T-helper 2 cell treated with Interferon-gamma antibody and Interleukin-4, amounts not matched to agents 100 ng/mL and 5 ng/mL, for 36 hours (primary cell): ENCODE data around the gene GRHL3. TPM values are rescaled to one million over a fixed set of nuclear protein-coding genes. Genes with fewer than 3 reads are reported as not detected.

Experiments used
- intact Hi-C: fragments of 100-400 bp; cut with micrococcal nuclease; formaldehyde crosslinking; loops from one replicate; pipeline ENCODE4 v1.15.1; 2023
- total RNA-seq: library from RNA; stranded (reverse); gene quantifications from 2 replicates; pipeline ENCODE4 v1.2.3, GENCODE V29; 2022

GRHL3 gene
- total RNA-seq, 1 donor from 2014 or later, result not detected

- intact Hi-C loops, result loop anchor here (1.0 to 2.0 kb wide), 4 partner anchors 23 to 321 kb away; partner anchors contain the start of gene NIPAL3
Observed at GRCh38 chr1:24391882-24392603, 72.9 kb downstream of the GRHL3 start.

- intact Hi-C loops, result loop anchor here (1.0 kb wide), 1 partner anchor 193 kb away; no protein-coding TSS in a partner anchor
Observed at GRCh38 chr1:24392604-24392946, 73.4 kb downstream of the GRHL3 start.

DNA sequence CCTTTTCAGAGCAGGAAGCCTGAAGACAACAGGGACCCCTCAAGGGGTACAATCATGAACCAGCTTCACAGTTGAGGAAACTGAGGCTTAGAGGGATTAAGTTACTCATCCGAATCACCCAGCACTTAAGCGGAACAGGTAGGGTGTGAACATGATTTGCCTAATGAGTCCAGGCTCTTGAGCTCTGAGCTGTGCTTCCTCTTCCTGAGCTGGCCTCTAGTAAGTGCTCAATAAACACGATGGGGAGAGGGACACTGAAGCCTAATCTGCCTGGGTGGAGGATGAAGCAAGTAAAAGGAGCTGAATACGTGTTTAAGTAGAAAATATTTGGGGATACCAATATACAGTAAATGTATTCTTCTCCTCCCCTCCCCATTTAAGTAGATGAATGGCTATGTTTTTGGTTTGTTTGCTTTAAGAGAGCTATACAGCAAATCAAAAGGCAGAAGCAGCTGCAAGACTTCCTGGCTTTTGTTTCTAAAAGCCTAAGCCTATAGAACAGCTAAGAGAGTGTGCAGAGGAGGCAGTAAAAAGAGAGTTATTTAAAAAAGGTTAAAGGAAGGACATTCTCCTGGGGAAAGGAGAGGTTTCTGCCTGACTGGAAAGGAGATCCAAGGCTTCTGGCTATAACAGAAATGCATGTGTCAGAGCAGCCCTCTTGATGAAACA is 74.0 kb downstream of the GRHL3 start:
- intact Hi-C loops, result loop anchor here (1.0 kb wide), 1 partner anchor 194 kb away; no protein-coding TSS in a partner anchor

GRCh38 chr1:24393892-24394291 is 74.7 kb downstream of the GRHL3 start:
- intact Hi-C loops, result no loop called here

DNA sequence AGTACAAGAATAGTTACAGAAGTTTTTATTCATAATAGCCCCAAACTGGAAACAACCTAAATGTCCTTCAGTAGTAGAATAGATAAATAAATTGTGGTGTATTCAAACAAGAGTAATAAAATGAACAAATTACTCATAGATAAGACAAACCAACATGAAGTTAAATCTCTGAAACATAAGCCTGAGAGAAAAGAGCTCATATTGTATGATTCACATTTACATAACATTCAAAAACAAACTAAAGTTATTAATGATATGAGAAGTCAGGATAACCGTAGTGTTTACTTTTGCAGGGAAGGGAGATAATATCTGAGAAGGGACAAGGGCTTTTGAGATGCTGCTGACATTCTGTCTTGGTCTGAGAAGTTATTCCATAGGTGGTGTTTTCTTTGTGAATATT is 80.9 kb downstream of the GRHL3 start:
- intact Hi-C loops, result no loop called here

DNA sequence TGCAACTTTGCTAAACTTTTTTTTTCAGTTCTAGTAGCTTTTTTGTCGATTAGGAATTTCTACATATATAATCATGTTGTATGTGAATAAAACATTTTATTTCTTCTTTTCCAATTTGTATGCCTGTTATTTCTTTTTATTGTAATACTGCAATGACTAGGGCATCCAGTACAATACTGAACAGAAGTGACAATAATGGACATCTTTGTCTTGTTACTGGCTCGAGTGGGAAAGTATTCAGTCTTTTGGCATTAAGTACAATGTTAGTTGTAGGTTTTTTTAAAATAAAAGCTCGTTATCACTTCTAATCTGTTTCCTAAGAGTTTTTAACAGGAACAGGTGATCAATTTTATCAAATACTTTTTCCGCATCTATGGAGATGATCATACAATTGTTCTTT is 84.6 kb downstream of the GRHL3 start:
- intact Hi-C loops, result no loop called here

Other genes starting within 250 kb of the GRHL3 start
- not detected in 2 replicates for gene MYOM3, start 207.2 kb upstream of the GRHL3 start, total RNA-seq
- not detected in 2 replicates for gene IL22RA1, start 176.2 kb upstream of the GRHL3 start, total RNA-seq
- gene IFNLR1, start 132.1 kb upstream of the GRHL3 start, total RNA-seq, result 2.5 and 2.7 TPM in 2 replicates
- gene STPG1, start 94.4 kb downstream of the GRHL3 start, total RNA-seq, result 6.6 and 7.1 TPM in 2 replicates
- gene NIPAL3, start 96.4 kb downstream of the GRHL3 start, total RNA-seq, result 31.6 and 33.0 TPM in 2 replicates
- 61.0 and 61.1 TPM in 2 replicates for gene RCAN3, start 183.5 kb downstream of the GRHL3 start, total RNA-seq
- not detected in 2 replicates for gene NCMAP, start 236.7 kb downstream of the GRHL3 start, total RNA-seq